ENCODE results near the gene MSMB.
"Not testable (repeated sequence)": the region's sequence is repeated elsewhere in the genome, so short reads cannot be mapped to it uniquely, and the experiment has no call there.

MSMB gene

DNA sequence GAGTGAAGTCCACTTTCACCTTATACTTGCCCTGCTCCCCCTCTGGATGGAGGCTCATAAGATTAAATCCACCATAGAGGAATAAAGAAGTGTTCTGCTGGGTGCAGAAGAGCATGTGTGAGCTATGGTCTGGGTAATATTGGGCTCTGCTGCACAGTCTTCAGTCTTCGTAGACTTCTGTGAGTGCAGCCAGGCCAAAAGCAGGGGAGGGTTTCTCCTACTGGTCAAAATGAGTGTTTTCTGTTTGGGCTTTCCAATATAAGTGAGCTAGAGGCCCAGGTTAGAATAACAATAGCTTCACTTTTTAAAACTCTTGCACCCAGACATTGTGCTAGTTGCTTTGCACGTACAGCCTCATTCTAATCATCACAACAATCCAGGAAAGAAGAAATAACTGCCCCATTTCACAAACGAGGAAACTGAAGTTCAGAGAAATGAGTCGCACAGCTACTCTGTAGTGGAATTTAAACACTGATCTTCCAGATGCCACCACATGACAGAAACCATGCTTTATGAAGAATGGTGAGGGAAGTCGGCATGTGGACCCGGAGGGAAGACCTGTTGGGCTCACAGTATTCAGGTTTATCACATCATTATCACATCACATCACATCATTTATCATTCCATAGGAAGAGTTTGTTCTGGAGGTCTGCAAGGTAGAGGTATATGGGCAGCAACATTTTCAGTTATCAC is 23.8 kb upstream of the MSMB start:
- DNase-seq (ENCODE audit: low read depth): peak; percentile 40

DNA sequence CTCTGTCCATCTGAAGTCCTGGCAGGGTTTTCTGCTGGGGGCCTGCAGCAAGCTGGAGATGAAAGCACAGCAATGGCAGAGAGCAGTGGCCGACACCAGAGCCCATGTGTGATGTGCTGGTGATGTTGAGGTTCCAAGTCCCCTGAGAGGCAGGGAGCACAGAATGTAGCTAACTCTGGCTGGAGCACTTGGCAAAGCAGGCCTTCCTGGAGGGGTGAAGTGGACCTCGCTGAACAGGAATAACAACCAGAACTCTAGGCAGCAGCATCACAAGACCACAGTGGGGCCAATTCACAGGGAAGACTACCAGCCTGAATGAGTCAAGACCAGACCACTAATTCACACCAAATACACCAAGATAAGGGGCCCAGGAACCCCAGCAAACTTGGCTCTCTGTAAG is 22.8 kb upstream of the MSMB start:
- no peak for DNase-seq (ENCODE audit: low read depth)

DNA sequence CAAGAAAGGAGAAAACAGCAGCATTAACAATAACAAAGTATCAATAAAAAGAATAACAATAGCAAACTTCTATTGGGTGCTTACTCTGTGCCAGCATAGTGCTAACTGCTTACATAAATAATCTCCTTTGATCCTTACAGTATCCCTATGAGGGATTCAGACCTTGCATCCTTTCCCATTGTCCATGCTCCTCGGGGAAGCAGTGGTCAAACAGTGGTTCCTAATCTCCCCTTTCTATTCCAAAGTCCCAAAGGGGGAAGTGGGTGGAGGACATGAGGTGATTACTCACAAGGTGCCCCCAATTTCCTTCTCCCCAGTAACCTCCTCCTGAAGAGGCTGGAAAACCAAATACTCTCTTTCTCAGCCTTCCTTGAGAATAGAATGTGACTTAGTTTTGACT is 22.0 kb upstream of the MSMB start:
- no peak for DNase-seq (ENCODE audit: low read depth)

DNA sequence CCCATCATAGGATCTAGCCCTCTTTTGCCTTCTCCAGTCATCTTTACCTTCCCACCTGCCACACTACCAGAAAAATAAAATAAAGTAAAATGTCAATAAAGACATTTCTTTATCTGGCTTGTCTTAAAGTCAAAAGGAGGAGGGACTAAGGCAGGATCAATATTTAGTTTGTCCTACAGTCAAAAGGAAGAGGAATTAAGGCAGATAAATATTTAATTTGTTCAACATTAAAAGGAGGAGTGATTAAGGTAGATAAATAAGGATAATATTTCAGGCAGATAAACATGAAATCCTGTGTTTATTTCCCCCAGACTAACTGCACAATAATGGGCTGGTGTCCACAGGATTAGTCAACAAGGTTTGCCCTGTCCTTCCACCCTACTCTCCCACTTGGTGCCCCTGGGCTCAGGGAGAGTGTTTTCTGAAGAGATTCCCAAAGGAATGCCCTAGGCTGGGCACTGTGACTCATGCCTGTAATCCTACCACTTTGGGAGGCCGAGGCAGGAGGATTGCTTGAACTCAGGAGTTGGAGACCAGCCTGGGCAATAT is 18.3 kb upstream of the MSMB start:
- DNase-seq (ENCODE audit: low read depth): no peak

DNA sequence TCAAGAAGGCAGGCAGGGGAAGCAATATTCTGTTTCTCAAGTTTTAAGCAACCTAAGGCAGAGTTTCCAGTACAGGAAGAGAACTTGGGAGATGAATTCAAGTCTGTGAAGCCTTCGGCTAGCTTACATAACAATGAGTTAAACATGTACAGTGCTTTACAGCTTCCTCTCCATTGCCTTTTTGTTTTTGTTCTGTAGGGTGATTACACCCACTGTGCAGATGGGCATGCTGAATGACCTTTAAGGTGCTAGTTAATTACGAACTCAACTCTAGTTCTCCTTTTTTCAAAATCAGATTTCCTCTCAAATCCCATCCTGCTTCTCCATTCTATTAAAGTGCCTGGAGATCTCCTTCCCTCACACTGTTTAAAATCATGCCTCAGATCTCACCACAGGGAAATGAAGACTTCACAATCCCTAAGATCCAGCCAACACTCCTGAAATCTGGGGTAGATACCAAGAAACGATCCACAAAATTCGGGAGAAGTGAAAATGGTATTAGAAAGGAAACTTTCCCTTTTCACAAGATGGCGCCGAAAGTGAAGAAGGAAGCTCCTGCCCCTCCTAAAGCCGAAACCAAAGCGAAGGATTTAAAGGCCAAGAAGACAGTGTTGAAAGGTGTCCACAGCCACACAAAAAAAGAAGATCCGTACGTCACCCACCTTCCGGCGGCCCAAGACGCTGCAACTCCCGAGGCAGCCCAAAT is 16.8 kb upstream of the MSMB start:
- no peak for DNase-seq (ENCODE audit: low read depth)

DNA sequence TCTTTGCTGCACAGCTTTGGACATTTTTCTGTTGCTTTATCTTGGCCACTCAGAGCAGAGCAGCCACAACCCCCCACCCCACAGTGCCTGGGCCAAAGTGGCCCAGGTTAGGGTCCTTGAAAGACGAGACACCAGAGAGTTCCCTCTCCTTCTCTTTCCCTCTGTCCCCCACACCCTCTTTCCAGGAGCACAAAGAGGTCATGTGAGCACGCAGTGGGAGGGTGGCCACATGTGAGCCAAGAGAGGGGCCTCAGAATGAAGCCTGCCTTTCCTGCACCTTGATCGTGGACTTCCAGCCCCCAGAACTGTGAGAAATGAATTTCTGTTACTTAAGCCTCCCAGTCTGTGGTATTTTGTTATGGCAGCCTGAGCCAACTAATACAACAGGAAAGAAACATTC is 14.6 kb upstream of the MSMB start:
- DNase-seq (ENCODE audit: low read depth): no peak

DNA sequence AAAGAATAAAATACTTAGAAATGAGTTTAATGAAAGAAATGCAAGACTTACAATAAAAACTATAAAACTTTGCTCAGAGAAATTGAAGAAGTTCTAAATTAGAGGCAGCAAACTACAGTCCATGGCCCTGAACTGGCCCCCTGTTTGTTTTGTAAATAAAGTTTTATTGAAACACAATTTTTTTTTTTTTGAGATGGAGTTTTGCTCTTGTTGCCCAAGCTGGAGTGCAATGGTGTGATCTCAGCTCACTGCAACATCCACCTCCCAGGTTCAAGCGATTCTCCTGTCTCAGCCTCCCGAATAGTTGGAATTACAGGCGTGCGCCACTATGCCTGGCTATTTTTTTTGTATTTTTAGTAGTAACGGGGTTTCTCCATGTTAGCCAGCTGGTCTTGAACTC is 11.9 kb upstream of the MSMB start:
- not testable (repeated sequence) for DNase-seq (ENCODE audit: low read depth)

DNA sequence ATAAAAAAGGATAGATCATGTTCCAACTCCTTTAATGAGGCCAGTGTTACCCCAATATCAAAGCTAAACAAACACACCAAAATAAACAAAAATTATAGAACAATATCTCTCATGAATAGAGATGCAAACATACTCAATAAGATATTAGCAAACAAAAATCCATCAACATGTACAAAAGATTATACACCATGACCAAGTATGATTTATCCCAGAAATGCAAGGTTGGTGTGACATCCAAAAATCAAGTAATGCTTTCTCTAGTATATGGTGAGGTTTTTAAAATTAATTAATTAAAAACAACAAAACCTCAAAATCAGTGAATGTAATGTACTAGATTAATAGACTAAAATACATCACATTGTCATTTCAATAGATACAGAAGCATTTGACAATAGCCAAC is 11.0 kb upstream of the MSMB start:
- no peak for DNase-seq (ENCODE audit: low read depth)

DNA sequence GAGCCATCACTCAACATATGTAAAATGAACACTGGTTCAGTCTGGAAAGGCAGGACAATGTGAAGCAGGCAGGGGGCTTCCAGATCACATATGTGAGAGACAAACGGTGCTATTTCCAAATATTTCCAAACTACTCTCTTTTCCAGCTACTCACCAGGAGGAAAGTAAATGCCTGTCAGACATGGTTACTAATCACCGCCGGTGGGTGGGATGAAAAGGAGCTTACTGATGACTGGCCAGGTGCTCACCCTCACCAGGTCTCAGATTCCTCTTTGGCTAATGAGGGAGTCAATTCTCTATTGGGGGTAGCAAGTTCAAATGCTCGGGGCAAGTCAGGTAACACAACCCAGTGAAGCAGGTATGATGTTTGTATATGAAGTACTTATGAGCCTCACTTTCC is 9.7 kb upstream of the MSMB start:
- no peak for DNase-seq (ENCODE audit: low read depth)

DNA sequence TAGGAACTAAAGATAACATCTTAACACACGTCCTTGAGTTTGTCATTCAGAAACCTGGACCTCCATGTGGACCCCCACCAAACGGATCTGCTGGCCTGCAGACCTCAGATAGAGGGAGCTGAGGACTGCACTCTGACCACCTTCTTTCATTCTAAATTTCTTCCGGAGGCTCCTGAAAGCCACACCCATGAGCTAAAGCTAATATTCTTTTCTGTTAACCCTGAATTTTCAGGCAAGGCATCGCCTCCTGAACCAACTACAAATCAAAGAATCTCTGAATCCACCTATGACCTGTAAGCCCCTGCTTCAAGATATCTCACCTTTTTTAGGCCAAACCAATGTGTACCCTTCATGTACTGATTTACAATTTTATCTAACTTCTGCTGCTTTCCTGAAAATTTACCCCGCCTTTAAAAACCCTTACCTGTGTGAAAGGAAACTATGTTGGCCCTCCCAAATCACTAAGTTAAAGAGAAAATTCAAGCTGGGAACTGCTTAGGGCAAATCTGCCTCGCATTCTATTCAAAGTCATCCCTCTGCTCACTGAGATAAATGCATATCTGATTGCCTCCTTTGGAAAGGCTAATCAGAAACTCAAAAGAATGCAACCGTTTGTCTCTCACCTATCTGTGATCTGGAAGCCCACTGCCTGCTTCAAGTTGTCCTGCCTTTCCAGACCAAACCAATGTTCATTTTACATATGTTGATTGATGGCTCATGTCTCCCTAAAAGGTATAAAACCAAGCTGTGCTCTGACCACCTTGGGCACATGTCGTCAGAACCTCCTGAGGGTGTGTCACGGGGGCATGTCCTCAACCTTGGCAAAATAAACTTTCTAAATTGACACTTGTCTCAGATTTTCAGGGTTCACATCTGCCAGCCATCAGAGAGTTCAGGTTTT is 7.7 kb upstream of the MSMB start:
- DNase-seq (ENCODE audit: low read depth): no peak

DNA sequence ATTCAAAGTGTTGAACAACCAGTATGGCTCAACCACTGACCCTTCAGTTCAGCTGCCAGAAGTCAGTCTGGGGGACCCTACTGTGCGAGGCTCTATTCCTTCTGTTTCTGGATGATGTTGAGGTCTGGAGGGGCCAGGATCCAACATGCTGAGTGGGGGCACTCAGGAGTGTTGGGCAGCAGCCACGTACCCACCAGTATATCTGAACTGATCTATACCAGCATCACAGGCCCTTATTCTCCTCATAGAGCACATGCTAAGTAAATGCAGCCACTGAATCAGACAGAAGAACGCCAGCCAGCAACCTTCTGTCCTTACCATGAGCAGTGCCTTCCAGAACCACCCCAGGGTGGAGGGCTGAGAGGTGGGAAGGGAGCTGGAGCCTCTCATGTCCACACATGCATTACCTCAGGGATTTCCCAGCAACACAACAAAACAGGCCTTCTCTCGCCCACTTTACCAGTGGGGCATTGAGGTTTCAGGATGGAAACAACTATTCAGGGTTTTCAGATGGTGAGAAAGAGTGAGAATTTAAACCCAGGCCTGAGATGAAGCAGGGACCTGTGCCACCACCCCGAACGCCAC is 6.8 kb upstream of the MSMB start:
- DNase-seq (ENCODE audit: low read depth): no peak

DNA sequence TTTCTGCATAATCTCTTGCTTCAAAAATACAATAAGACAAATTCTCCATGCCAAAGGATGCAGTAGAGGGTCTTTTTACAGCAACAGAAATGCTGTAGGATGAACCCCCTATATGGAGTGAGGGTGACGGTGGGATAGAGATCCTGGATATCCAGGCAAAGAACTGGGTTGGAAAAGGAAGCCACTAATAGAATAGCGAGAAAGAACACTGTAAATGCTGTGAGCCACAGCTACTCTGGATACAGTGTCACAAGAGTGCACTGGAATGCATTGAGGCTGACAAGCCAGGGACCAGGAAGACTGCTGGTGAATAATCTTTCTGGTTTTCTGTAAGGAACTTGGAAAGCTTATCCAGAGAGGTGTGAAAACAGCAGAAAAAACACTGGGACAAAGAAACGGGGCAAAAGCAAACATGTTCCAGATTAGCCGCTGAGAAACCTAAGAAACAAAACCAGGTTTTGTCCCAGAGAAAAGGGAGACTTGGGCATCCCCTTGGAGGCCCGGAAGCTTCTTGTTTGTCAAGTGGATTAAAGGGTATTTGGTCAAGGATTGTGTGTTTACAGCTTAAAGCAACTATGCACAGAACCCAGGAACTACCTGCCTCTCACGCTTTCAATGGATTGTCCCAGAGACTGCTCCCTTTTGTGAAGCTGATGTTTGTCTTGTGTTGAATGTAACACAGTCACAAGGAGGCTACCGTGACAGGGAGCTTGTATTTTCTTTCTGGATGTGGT is 6.2 kb upstream of the MSMB start:
- peak; percentile 7 for DNase-seq (ENCODE audit: low read depth)

DNA sequence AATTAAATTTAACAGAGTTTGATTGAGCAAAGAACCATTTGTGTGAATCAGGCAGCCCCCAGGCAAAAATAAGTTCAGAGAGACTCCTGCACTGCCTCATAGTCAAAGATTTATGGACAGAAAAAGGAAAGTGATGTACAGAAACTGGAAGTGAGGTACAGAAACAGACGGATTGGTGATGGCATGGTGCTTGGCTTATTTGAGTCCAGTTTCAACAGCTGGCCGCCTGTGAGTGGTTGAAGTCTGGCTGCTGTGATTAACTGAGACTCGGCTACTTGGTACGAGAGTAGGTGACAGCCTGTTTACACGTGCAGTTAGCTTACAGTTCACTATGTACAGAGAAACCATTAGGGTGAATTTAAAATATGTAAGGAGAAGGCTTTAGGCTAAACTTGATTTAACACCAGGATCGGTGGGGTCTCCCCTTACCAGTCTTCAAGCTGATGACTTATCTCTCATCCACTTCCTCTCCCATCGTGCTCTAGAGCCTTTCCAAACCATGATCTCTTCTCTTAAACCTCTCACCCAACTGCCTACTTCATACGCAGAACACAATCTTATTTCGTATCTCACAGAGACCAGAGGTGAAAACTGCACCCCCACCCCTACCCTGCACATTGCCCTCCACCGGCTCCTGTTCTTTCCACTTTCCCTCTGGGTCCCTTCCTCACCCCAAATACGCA is 5.0 kb upstream of the MSMB start:
- DNase-seq (ENCODE audit: low read depth): peak; percentile 30

DNA sequence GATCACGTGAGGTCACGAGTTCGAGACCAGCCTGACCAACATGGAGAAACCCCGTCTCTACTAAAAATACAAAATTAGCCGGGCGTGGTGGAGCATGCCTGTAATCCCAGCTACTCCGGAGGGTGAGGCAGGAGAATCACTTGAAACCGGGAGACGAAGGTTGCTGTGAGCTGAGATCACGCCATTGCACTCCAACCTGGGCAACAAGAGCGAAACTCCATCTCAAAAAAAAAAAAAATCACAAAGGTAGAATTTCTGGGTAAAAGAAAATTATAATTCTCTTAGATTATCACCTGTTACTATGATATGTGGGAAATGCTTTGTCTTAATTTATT is 3.4 kb upstream of the MSMB start:
- DNase-seq (ENCODE audit: low read depth): not testable (repeated sequence)

DNA sequence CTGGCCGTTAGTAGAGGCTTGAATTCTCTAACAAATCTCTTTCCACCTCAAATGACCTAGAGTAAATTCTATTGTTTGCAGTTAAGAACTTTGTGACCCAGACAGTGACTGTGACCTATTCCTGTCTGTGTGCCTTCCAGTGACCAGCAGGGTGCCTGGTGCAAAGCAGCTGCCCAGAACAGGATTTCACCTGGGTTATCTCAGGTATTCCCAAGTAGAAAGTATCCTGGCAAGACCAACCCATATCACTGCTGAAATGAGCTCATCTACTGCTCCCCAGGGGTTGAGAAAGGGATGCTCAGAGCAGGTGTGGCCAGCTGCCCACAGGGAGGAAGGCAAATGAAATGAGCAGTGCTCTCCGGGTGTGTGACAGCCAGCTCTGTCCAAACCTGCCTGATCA is 2.1 kb upstream of the MSMB start:
- DNase-seq (ENCODE audit: low read depth): no peak

DNA sequence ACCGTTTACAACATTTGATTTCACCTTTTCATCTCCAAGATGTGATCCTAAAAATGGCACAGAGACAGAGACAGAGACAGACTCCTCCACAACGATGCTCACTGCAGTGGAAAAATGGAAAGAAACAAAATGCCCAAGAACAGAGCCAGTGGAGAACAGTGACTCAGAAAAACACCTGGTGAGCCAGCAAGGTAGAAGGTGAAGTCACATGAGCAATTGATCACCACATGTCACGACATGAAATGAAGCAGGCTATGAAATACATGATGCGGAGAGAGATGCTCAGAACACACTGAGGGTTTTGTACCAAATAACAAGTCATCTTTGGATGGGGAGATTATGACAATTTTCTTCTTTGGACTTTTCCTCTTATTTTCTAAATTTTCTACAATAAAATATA is 3.5 kb downstream of the MSMB start:
- DNase-seq (ENCODE audit: low read depth): no peak

DNA sequence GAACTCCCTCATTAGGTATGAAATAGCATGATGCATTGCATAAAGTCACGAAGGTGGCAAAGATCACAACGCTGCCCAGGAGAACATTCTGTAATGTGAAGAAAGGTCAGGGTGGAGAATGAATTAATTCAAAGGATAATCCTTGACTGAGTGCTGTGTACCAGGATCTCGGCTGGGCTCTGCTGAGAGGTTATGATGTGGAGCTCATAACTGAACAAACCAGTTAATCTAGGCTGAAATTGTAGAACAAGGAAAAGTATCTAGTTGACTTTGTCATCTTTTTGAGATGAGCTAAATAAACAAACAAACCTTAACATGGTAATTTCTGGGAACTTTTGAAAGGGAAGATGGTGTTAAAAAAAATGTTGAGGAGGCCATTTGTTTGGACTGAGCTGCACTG is 6.1 kb downstream of the MSMB start:
- DNase-seq (ENCODE audit: low read depth): no peak

DNA sequence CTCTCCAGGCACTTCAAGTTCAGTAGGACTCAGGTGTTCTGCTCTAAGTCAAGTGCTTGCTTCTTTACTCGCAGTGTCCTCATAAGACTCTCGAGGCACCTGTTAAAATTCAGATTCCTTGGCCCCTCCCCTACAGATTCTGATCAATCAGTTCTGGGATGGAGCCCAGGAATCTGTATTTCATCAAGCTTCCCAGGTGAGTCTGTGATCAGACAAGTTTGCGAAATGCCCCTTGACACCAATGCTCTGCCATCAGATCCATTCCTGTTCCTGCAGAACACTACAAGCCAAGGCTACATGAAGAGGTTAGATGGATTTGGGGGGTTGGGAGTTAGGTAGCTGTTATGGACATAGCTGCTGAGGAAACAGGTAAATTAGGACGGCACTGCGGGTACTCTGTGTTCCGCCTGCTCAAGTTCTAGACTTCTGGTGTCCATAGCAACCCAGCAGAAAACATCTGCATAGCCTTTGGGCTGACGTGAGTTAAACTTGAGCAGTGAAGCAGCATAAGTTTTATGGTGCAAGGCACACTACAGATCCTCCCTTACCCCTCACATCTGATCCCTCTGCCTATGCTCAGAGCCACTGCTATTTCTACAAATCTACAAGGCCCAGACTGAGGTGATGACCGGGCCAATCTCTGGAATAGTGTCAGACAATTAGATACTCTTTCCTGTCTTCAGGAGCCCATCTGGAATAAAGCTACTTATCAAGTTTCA is 8.8 kb downstream of the MSMB start:
- no peak for DNase-seq (ENCODE audit: low read depth)

DNA sequence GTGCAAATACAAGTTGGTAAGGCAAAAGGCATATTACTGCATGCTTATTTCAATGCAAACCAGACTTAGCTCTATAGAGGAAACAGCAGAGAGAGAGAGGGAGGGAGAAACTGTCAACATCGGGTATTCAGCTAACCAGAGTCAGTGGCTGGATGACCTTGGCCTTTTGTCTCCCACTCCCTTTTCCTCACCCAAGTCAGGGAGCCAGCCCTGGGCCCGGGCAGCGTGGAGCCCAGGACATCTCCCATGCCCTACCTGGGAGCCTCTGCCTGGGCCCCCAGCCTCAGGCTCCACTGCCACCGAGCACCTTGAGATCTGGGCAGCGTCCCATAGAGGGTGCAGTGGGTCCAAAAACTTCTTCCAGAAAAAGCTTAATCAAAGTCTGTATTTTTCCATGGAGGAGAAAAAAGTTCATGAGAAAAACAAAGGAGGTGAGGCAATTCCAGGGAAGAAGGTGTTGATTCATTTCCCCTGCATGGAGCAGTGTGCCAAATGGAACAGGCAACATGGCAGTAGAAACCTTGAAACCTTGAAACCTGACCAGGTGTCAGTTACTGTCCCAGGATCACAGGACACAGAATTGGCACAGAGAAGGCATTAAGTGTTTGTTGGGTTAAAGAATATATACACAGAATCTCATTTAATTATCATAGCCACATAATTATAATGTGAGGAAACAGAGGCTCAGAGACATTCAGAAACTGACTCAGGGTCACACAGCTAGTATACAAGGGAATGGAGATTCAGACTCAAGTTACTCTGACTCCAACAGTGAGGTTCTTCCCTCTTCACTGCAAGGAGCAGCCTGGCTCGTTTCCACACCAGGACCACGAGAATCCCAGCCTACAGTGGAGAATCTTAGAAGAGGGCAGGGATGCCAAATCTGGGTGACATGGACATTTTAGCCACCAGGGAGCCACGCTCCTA is 9.9 kb downstream of the MSMB start:
- DNase-seq (ENCODE audit: low read depth): no peak
